Testis (tissue), 2 donors: ENCODE data around the gene STIM1.

Experiments used
- POLR2A ChIP-seq: fragments of 450-650 bp; IDR thresholded peaks from one replicate; pipeline ENCODE4 v1.6.1; 2017; ENCODE audit warnings: antibody characterized with exemption, mild to moderate bottlenecking, moderate library complexity
- TF ChIP-seq, protein P1 (sequence below), 3 experiments: fragments of 450-650 bp in 2 of 3; fragments of 200-600 bp in 1 of 3; sonication (generic) in 1 of 3; IDR thresholded peaks; one replicate each; pipeline ENCODE4 v1.5.1; 2016 to 2019; ENCODE audit warnings: antibody characterized with exemption in 3 of 3, mild to moderate bottlenecking in 2 of 3, moderate library complexity in 1 of 3

DNA sequence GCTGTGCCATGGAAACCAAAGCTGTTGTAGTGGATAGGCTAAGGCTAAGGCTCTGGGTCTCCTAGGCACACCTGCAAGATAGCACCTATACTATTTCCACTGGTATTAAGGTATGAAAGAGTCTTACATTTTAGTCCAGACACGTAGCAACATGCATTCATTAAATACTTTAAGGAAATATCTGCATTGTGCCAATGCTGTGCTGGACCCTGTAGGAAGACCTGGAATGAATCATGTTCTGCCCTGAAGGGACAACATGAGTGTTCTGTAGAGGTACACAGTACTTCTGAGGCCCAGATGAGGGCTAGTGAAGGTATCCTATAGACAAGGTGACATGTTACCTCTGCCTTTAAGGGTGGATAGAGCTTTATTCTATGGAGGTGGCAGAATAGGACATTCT, 204.0 kb downstream of the STIM1 start:
- TF ChIP-seq, protein P1, sequence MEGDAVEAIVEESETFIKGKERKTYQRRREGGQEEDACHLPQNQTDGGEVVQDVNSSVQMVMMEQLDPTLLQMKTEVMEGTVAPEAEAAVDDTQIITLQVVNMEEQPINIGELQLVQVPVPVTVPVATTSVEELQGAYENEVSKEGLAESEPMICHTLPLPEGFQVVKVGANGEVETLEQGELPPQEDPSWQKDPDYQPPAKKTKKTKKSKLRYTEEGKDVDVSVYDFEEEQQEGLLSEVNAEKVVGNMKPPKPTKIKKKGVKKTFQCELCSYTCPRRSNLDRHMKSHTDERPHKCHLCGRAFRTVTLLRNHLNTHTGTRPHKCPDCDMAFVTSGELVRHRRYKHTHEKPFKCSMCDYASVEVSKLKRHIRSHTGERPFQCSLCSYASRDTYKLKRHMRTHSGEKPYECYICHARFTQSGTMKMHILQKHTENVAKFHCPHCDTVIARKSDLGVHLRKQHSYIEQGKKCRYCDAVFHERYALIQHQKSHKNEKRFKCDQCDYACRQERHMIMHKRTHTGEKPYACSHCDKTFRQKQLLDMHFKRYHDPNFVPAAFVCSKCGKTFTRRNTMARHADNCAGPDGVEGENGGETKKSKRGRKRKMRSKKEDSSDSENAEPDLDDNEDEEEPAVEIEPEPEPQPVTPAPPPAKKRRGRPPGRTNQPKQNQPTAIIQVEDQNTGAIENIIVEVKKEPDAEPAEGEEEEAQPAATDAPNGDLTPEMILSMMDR (IDR thresholded peaks at IDR 0.05), result no peak
- no peak for TF ChIP-seq POLR2A
